H54 (cell line): Measurements from ENCODE around the gene GGA3.
A peak's percentile ranks its signal among the peaks of the same experiment; 100 is the strongest.
"Not testable (repeated sequence)": the region's sequence is repeated elsewhere in the genome, so short reads cannot be mapped to it uniquely, and the experiment has no call there.

Experiments
- DNase-seq: peaks from one replicate; pipeline ENCODE4 v3.0.0; 2011; ENCODE audit warnings: low spot score, mixed read lengths; ENCODE audit not compliant: insufficient read length
- FAIRE-seq: peaks from 3 replicates; lab custom pipeline; 2011; peaks lifted over from hg19 to GRCh38; lab: Jason Lieb, UNC
- POLR2A ChIP-seq: IDR thresholded peaks from 2 replicates; pipeline ENCODE4 v1.6.1; 2011; ENCODE audit warnings: low read depth, mild to moderate bottlenecking, low read length

Gene GGA3

GRCh38 chr17:75289115-75289831, 27.9 kb upstream of the GGA3 start, which contains the start of gene SLC25A19:
TSS of gene SLC25A19 (minus strand) at chr17:75289433. CDS start at chr17:75286764, 2,669 bp downstream.
- DNase-seq (peak; percentile 99), FAIRE-seq (peak; percentile 88)
- peak; percentile 75 for TF ChIP-seq POLR2A

- no peak for FAIRE-seq
- TF ChIP-seq POLR2A = no peak
- DNase-seq = peak; percentile 64
These were observed 27.3 kb upstream of the GGA3 start for GRCh38 chr17:75288770-75289114.

GRCh38 chr17:75288359-75288758, 27.0 kb upstream of the GGA3 start:
- no peak for TF ChIP-seq POLR2A
- FAIRE-seq = no peak
- no peak for DNase-seq

GRCh38 chr17:75287221-75287620, 25.8 kb upstream of the GGA3 start:
- no peak for TF ChIP-seq POLR2A
- FAIRE-seq (no peak), DNase-seq (no peak)

GRCh38 chr17:75285123-75285522, 23.7 kb upstream of the GGA3 start:
- TF ChIP-seq POLR2A = no peak
- DNase-seq (no peak), FAIRE-seq (no peak)

GRCh38 chr17:75280189-75280588, 18.8 kb upstream of the GGA3 start:
- FAIRE-seq = not testable (repeated sequence)

GRCh38 chr17:75277664-75278071, 16.3 kb upstream of the GGA3 start:
- no peak for TF ChIP-seq POLR2A
- peak; percentile 35 for DNase-seq
- FAIRE-seq = no peak

More at GRCh38 chr17:75280189-75280588, 18.8 kb upstream of the GGA3 start:
- DNase-seq = not testable (repeated sequence)

GRCh38 chr17:75273977-75274708, 12.7 kb upstream of the GGA3 start:
- no peak for TF ChIP-seq POLR2A
- FAIRE-seq (peak; percentile 80), DNase-seq (peak; percentile 98)

GRCh38 chr17:75272848-75273184, 11.4 kb upstream of the GGA3 start:
- DNase-seq = no peak
- no peak for TF ChIP-seq POLR2A
- FAIRE-seq = no peak

- no peak for DNase-seq
- FAIRE-seq = no peak
- no peak for TF ChIP-seq POLR2A
These were observed 10.8 kb upstream of the GGA3 start for GRCh38 chr17:75271955-75272847.

- peak; percentile 93 for DNase-seq
- no peak for FAIRE-seq
- peak; percentile 57 for TF ChIP-seq POLR2A
These were observed 10.0 kb upstream of the GGA3 start for GRCh38 chr17:75271233-75271954.

GRCh38 chr17:75270966-75271232, 9.5 kb upstream of the GGA3 start, which contains the start of gene MIF4GD:
TSS of gene MIF4GD (minus strand) at chr17:75271231. CDS start at chr17:75270195, 1,036 bp downstream.
- no peak for TF ChIP-seq POLR2A
- DNase-seq (no peak), FAIRE-seq (no peak)

- TF ChIP-seq POLR2A = peak; percentile 41
- DNase-seq (peak; percentile 78), FAIRE-seq (no peak)
These were observed 9.0 kb upstream of the GGA3 start for GRCh38 chr17:75270218-75270965.
